Measurements from ENCODE around the gene SCAND1.

Gene SCAND1

DNA sequence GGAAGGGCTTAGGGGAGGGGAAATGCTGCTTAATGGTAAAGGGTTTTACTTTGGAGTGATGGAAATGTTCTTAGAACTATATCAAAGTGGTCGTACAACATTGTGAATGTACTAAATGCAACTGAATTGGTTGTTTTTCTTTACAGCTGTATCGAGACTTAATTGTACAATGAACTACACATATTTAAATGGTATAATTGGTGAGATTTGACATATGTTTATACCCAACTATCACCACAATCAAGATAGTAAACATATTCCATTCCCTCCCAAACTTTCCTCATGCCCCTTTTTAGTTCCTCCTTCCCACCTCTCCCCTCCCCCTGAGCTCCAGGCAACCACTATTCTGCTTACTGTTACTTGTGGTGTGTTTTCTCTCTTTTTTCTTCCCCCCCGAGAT, 44.0 kb downstream of the SCAND1 start:
- no peak for DNase-seq (ENCODE audit: low read depth)
- no peak overlapping the region for H3K4me3 ChIP-seq (ENCODE audit: low read depth, low read length)

DNA sequence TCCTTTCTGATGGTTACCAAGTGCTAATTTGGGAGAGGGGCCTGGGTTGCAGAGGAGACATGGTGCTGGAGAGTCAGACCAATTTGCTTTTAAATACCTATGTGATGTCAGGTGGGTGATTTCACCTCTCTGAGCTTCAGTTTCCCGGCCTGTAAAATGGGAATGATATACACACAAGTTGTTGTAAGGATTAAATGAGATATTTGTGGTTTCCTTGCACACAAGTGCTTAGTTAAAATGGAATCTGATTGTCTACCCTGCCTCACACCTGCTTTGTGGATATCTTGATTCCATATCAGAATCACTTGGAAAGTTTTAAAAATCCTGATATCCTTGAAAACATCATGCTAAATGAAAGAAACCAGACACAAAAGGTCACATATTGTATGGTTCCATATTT, 44.5 kb downstream of the SCAND1 start:
- H3K4me3 ChIP-seq (ENCODE audit: low read depth, low read length), result no peak overlapping the region
- no peak for DNase-seq (ENCODE audit: low read depth)

DNA sequence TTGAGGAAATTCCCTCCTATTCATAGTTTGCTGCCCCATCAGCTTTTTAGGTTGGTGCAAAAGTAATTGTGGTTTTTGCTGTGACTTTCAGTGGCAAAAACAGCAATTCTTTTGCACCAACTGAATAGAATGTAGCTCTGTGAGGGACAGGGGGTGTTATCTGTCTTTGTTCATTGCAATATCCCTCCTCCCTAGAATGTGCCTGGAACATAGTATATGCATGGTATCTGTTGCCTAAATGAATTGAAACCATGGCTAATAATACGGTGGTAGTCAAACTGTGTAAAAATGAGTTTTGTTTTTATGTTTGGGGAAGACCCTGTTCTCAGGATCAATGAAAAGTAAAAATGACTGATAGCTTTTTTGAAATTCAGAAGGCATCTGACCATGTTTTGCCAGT, 45.1 kb downstream of the SCAND1 start:
- H3K4me3 ChIP-seq (ENCODE audit: low read depth, low read length), result no peak overlapping the region
- DNase-seq (ENCODE audit: low read depth), result no peak

DNA sequence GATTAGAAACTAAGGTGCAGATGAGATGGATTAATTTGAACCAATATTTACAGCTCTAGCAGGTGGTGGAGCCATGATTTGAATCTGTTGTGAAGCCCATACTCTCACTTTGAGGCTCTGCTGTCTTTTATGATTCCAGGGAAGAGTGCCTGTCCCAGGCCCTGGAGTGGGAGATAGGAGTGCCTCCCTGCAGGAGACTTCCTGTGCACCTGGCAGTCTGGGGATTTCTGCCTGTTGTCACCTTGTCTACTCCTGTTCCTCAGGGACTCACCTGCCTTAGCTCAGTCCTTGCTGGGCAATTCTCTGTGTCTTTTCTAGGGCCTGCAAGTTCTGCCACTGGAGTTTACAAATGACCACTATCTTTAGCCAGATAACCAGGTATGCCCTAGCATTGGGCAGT, 46.3 kb downstream of the SCAND1 start:
- no peak for DNase-seq (ENCODE audit: low read depth)
- no peak overlapping the region for H3K4me3 ChIP-seq (ENCODE audit: low read depth, low read length)

DNA sequence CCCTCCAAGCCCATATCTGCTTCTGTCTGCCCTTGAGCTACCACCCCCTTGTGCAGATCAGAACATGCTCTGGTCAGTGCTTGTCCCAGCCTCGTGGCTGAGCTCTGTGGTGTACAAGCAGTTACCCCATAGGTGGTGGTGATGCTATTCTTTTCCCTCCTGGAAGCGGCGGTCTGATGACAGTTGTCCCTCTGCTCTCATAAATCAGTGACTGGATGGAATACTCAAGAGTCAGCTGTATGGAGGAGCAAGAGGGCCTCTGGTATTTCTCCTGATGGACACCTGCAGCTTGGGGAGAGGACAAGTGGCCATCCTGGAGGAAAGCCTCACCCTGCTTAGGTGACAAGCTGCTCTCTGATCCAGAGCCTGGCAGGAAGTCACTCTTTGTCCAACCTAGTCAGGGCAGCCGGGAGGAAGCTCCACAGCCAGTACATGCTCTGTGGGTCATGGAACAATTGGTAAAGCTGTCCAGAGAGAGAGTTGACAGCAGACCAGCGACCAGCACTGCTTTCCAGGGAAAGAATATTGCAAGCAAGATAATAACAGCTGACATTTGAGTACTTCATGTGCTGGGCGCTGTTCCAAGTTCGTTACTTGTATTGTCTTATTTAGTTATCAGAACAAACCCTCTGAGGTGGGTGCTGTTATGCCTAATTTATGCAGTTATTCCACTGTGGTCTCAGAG, 47.1 kb downstream of the SCAND1 start:
- H3K4me3 ChIP-seq (ENCODE audit: low read depth, low read length), result no peak overlapping the region
- no peak for DNase-seq (ENCODE audit: low read depth)

DNA sequence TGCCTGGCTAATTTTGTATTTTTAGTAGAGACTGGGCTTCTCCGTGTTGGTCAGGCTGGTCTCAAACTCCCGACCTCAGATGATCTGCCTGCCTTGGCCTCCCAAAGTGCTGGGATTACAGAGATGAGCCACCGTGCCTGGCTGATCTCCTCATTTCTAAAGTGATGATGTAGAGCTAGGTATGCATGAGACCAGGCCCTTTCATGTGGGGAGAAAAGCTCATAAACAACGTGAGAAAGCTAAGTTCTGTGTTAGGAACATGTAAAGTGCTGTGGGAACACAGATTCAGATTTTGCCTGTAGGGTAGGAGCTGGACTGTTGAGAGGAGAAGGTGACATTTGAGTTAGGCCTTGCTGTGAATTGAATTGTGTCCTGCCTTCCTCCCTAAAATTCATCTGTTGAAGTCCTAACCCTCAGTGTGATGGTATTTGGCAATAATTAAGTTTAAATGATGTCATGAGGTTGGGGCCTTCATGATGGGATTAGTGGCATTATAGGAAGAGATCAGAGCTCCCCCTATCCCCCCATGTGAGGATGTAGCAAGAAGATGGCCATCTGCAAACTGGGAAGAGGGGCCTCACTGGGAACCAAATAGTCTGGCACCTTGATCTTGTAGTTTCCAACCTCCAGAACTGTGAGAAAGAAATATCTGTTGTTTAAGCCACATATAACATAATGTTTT, 49.2 kb downstream of the SCAND1 start:
- no peak overlapping the region for H3K4me3 ChIP-seq (ENCODE audit: low read depth, low read length)
- DNase-seq (ENCODE audit: low read depth), result no peak

DNA sequence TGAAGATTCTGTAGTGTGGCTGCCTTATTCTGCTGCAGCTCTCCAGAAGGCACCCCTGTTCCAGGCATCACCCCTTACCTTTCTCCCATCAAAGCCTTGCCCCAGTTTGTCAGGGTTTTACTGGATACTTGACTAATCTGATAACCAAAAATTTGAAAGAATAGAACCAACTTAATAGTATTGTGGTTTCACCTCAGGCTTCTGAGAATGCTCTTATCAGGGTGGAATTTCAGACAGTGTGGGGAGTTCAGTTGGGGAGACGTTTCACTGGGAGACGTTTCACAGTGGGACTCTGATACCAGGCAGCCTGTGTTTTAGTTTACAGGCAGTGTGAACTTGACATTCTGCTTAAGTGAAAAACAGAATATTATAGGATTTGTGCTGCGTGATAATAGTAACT, 50.5 kb downstream of the SCAND1 start:
- DNase-seq (ENCODE audit: low read depth), result no peak
- no peak overlapping the region for H3K4me3 ChIP-seq (ENCODE audit: low read depth, low read length)

Data from skeletal muscle cell (primary cell).